ENCODE measurements around the gene TRPC1. TPM values are rescaled to one million over a fixed set of nuclear protein-coding genes. Genes with fewer than 3 reads are reported as not detected.

Gene TRPC1
- total RNA-seq, 1 donor: 26.1 TPM

DNA sequence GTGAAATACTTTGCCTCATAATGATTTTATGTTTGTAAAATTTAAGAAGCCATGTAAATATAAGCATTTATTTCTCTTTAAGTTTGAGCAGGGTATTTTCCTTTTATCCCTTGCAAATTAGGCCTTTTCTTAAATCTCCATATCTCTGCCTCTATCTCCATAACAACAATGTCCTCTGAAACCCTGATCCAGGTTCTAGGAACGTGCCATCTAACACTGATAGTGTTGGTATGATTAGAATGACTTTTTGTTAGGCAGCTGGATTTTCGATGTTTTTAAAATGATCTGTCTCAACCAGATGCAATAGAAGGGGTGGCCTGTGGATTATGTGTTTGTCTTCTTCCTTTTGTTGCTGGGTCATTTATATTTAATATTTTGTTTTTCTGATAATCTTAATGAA is 77.9 kb downstream of the TRPC1 start:
- TF ChIP-seq, protein P1, sequence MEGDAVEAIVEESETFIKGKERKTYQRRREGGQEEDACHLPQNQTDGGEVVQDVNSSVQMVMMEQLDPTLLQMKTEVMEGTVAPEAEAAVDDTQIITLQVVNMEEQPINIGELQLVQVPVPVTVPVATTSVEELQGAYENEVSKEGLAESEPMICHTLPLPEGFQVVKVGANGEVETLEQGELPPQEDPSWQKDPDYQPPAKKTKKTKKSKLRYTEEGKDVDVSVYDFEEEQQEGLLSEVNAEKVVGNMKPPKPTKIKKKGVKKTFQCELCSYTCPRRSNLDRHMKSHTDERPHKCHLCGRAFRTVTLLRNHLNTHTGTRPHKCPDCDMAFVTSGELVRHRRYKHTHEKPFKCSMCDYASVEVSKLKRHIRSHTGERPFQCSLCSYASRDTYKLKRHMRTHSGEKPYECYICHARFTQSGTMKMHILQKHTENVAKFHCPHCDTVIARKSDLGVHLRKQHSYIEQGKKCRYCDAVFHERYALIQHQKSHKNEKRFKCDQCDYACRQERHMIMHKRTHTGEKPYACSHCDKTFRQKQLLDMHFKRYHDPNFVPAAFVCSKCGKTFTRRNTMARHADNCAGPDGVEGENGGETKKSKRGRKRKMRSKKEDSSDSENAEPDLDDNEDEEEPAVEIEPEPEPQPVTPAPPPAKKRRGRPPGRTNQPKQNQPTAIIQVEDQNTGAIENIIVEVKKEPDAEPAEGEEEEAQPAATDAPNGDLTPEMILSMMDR (IDR thresholded peaks at IDR 0.05; ENCODE audit: insufficient read depth, low read length): no peak
- no peak overlapping the region for H3K4me3 ChIP-seq (ENCODE audit: low read depth, low read length)
- DNase-seq (ENCODE audit: low read depth): no peak

DNA sequence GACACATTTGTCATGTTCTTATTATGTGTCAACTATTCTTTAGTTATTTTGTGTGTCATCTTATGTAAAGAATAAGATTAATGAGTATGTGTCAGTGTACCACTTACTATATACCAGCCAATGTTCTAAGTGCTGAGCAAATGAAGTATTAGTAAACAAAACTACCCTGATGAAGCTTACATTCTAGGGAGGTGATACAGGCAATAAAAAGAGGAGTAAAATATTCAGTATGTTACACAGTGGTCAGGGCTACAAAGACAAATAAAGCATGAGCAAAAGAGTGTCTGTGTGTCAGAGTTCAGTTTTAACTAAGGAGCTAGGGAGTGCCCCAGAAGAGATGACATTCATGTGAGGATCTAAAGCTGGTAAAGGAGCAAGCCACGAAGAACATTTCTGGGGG is 79.1 kb downstream of the TRPC1 start:
- H3K4me3 ChIP-seq (ENCODE audit: low read depth, low read length): no peak overlapping the region
- TF ChIP-seq, protein P1 (IDR thresholded peaks at IDR 0.05; ENCODE audit: insufficient read depth, low read length): no peak
- DNase-seq (ENCODE audit: low read depth): no peak

DNA sequence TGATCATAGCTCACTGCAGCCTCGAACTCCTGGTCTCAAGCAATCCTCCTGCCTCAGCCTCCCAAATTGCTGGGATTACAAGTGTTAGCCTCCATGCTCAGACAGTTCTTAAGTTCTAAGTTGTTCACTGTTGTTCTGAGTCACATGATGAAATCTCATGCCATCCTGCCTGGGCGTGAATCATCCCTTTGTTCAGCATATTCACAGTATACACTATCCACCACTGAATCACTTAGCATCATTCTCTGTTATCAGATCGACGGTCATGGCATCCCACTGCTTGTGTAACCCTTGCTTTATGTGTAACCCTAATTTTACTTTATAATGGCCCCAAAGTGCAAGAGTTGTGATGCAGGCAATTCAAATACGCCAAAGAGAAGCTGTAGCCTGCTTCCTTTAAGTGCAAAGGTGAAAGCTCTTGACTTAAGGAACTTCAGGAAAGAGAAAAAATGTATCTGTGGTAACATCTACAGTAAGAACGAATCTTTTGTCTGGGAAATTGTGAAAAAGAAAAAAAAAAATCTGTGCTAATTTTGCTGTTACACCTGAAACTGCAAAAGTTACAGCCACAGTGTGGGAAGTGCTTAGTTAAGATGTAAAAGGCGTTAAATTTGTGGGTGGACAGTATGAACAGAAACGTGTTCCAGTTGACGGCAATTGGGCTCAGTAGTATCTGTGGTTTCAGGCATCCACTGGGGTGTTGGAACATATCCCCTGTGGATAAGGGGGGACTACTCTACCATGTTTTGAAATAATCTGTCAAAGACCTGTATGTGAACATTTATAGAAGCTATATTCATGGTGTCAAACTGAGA is 84.5 kb downstream of the TRPC1 start:
- DNase-seq (ENCODE audit: low read depth): peak; percentile 78
- no peak overlapping the region for H3K4me3 ChIP-seq (ENCODE audit: low read depth, low read length)
- TF ChIP-seq, protein P1 (IDR thresholded peaks at IDR 0.05; ENCODE audit: insufficient read depth, low read length): no peak

DNA sequence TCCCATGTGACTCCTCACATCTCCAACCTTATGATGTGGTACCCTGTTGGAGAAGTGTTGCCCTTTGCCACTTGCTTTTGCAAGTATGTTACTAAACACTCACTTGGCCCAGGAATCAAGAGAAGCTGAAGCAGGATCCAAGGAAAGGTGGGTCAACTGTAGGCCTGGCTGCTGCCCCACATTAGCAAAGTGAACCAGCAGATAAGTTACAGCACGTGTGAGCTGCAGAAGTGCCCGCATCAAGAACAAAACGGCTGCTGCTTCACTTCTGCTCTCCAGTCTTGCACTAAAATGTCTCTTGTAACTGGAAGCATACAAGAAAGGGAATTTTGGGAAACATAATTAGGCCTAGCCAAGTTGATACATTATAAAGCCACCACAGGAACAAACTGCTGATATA is 85.4 kb downstream of the TRPC1 start:
- H3K4me3 ChIP-seq (ENCODE audit: low read depth, low read length): no peak overlapping the region
- no peak for DNase-seq (ENCODE audit: low read depth)
- TF ChIP-seq, protein P1 (IDR thresholded peaks at IDR 0.05; ENCODE audit: insufficient read depth, low read length): no peak

DNA sequence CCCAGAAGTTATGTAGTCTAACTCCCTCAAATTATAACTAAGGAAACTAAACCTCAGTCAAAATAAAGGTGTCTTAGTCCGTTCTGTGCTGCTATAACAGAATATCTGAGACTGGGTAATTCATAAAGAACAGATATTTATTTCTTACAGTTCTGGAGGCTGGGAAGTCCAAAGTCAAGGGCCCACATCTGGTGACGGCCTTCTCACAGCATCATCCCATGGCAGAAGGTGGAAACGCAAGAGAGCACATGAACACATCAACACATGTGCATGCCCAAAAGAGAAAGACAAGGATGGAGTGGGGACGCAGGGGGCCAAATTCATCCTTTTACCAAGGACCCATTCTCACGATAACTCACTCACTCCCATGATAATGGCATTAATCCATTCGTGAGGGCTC is 92.0 kb downstream of the TRPC1 start:
- TF ChIP-seq, protein P1 (IDR thresholded peaks at IDR 0.05; ENCODE audit: insufficient read depth, low read length): no peak
- DNase-seq (ENCODE audit: low read depth): no peak

DNA sequence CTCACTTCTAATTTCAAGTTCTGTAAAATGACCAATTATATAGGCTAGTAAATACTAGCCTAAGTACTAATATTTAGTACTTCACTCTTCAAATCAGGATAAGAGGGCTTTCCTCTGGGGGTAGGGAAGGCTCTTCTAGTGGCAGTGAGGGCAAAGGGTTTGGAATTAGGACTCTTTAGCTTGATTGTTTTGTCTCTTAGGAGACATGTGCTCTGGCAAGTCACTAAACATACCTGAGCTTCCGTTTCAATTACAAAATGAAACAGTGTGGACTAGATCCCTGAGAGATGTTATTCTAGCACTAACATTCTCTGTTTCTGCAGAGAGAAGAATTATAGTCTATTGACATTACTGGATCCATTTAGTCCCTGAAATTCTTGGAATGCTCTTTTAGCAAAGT is 93.5 kb downstream of the TRPC1 start:
- H3K4me3 ChIP-seq (ENCODE audit: low read depth, low read length): no peak overlapping the region
- TF ChIP-seq, protein P1 (IDR thresholded peaks at IDR 0.05; ENCODE audit: insufficient read depth, low read length): no peak
- no peak for DNase-seq (ENCODE audit: low read depth)

More for the DNA sequence above, 92.0 kb downstream of the TRPC1 start:
- H3K4me3 ChIP-seq (ENCODE audit: low read depth, low read length): no peak overlapping the region
